Lung (tissue), 12 donors: Measurements from ENCODE around the gene GABRB2. TPM values are rescaled to one million over a fixed set of nuclear protein-coding genes. Genes with fewer than 3 reads are reported as not detected.

ENCODE experiments used
- ATAC-seq: fragments of 200-7000 bp; cut with Tn5 transposase; one replicate; pipeline ENCODE4 v1.9.1; 2020; ENCODE audit warnings: moderate number of reproducible peaks; ENCODE audit not compliant: insufficient read depth, low FRiP score
- DNase-seq, 3 donors: peaks; one replicate each; pipeline ENCODE4 v3.0.0-alpha.2; 2013 to 2017
- H3K27ac ChIP-seq, 2 donors: one replicate each; pipeline ENCODE4 v1.5.1; 2013; ENCODE audit warnings: mild to moderate bottlenecking in 2 of 2, moderate library complexity in 2 of 2, control low read depth in 1 of 2, inconsistent platforms in 1 of 2, low read depth in 1 of 2, low read length in 1 of 2
- H3K27me3 ChIP-seq, 3 donors: one replicate each; pipeline ENCODE4 v1.5.1; 2013; ENCODE audit warnings: low read length in 2 of 3; ENCODE audit not compliant: control insufficient read depth in 3 of 3, insufficient read depth in 3 of 3
- H3K36me3 ChIP-seq, 4 donors: one replicate each; pipeline ENCODE4 v1.5.1; 2013; ENCODE audit warnings: low read length in 4 of 4, mild to moderate bottlenecking in 1 of 4, moderate library complexity in 1 of 4; ENCODE audit not compliant: control insufficient read depth in 4 of 4, insufficient read depth in 4 of 4
- H3K4me1 ChIP-seq, 5 donors: one replicate each; pipeline ENCODE4 v1.5.1; 2013; ENCODE audit warnings: low read length in 5 of 5, mild to moderate bottlenecking in 2 of 5, moderate library complexity in 1 of 5; ENCODE audit not compliant: control insufficient read depth in 5 of 5, insufficient read depth in 5 of 5
- H3K4me3 ChIP-seq: one replicate; pipeline ENCODE4 v1.5.1; 2013; ENCODE audit warnings: mild to moderate bottlenecking, control low read depth, moderate library complexity
- H3K9ac ChIP-seq, 2 donors: one replicate each; pipeline ENCODE4 v1.5.1; 2013; ENCODE audit warnings: low read length in 2 of 2, control low read depth in 1 of 2; ENCODE audit not compliant: insufficient read depth in 1 of 2
- H3K9me3 ChIP-seq, 4 donors: one replicate each; pipeline ENCODE4 v1.5.1; 2013; ENCODE audit warnings: low read length in 3 of 4, mild to moderate bottlenecking in 1 of 4, moderate library complexity in 1 of 4; ENCODE audit not compliant: control insufficient read depth in 4 of 4, insufficient read depth in 3 of 4
- WGBS, 2 donors: extraction: QIAGEN DNeasy Blood & Tissue Kit; methylation state at CpG; one replicate each; pipeline ENCODE4 v1.1.7; 2013; 5-methylcytosine and 5-hydroxymethylcytosine counted together
- polyA plus RNA-seq, 2 donors: library from polyadenylated mRNA; stranded (reverse); fragments of 200-250 nt; gene quantifications; one replicate each; pipeline ENCODE4 v1.2.1, GENCODE V29; 2013
- total RNA-seq, 2 donors: library from RNA; depleted of rRNA in 1 of 2; stranded (reverse); fragments of >200 nt in 1 of 2; gene quantifications; one replicate each; pipeline ENCODE4 v1.2.1, GENCODE V29; 2014 to 2021
- TF ChIP-seq, protein P1 (sequence below): IDR thresholded peaks from 2 replicates; pipeline ENCODE4 v1.5.1; 2012; ENCODE audit warnings: mild to moderate bottlenecking; ENCODE audit errors: control extremely low read depth, extremely low read depth
- donor health status: control.
- donor health status: control.
- donor health status: Bipolar disorder and iron deficiency.
- donor health status: healthy.
- donor health status: DM: yes; HTN: yes; CAD: no.

GABRB2 gene
- total and polyA plus RNA-seq, 4 donors, result 0.28 to 6.8 (median 0.86) TPM

DNA sequence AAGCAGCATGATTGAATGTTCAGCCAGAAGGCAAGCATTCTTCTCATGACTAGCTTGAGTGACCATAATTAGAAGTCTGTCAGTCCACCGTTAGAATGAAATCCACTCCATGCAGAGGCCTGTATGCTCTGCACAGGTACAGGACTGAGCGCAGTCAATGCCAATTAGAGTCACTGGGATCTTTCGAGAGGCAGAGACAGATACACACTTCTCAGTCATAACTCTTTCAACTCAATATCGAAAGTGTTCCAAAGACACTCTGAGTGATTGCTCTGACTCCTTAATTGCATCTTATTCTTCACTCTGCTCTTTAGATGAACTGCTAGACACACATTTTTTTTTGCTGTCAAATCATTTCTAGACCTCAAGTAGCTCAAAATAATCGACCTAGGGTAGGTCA lies 203.6 kb downstream of the GABRB2 start:
- H3K36me3 ChIP-seq, result no peaks in the 10 kb centered on the region
- ATAC-seq, result no peak
- no peaks in the 10 kb centered on the region for H3K9me3 ChIP-seq
- no peak overlapping the region for H3K9ac ChIP-seq
- TF ChIP-seq, protein P1, sequence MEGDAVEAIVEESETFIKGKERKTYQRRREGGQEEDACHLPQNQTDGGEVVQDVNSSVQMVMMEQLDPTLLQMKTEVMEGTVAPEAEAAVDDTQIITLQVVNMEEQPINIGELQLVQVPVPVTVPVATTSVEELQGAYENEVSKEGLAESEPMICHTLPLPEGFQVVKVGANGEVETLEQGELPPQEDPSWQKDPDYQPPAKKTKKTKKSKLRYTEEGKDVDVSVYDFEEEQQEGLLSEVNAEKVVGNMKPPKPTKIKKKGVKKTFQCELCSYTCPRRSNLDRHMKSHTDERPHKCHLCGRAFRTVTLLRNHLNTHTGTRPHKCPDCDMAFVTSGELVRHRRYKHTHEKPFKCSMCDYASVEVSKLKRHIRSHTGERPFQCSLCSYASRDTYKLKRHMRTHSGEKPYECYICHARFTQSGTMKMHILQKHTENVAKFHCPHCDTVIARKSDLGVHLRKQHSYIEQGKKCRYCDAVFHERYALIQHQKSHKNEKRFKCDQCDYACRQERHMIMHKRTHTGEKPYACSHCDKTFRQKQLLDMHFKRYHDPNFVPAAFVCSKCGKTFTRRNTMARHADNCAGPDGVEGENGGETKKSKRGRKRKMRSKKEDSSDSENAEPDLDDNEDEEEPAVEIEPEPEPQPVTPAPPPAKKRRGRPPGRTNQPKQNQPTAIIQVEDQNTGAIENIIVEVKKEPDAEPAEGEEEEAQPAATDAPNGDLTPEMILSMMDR, result no peak
- no peak overlapping the region for H3K27ac ChIP-seq
- no peaks in the 10 kb centered on the region for H3K4me1 ChIP-seq
- 73 to 80% methylated on average over 5 of the region's 5 CpGs for WGBS, 2 donors
- no peak for DNase-seq
- H3K27me3 ChIP-seq, result no peaks in the 10 kb centered on the region
- no peak overlapping the region for H3K4me3 ChIP-seq

DNA sequence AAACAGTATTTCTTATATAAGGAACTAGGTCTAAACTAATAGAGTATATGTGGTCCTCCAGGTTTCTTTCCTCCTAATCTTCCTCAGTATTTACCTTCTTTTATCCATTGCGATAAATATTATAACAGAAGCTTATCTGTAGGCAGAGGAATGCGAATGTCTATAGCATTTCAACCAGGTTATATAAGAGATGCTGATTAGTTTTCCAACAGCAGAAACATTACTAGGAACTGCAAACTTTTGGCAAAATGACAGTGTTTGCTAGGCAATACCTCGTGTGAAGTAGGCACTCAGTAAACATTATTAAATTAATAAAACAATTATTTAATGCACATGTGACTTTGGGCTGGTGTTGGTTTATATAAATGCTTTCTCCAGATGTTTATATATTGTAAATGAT lies 206.5 kb downstream of the GABRB2 start:
- Histone ChIP-seq H3K27ac (no peak overlapping the region), H3K4me1 (no peaks in the 10 kb centered on the region), H3K36me3 (no peaks in the 10 kb centered on the region), H3K9ac (no peak overlapping the region), H3K4me3 (no peak overlapping the region), H3K9me3 (no peaks in the 10 kb centered on the region), H3K27me3 (no peaks in the 10 kb centered on the region)
- TF ChIP-seq, protein P1, result no peak
- DNase-seq (no peak), ATAC-seq (no peak)
- 46 to 71% methylated on average over 3 of the region's 3 CpGs for WGBS, 2 donors

DNA sequence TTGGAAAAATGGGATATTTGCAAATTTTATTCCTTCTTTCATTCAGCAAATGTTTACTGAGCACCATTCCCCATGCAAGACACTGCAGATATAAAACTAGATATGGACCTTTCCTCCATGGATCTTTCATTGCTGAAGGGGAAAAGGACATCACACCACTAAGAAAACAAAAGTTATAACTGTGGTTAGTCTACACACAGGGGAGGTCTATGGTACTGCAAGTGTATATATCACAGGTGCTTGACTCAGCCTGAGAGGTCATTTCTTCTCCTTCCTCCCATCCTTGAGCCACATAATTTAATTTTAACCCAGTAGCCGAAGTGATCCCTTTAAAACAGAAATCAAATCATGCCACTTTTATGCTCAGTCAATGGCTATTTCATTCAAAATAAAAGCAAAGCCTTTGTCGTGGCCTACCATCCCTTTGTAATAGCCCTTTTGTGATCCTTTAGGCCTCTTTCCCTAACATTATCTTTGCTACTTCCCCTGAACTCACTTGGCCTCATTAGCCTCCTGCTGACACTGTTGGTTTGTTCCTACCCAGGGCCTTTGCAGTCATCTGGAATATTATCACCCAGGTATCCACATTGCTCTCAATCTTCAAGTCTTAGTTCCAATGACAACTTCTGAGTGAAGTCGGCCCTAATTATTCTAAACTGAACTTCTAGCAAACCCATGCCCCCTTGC lies 213.2 kb downstream of the GABRB2 start:
- peaks cover 0 to 2% (median 0%) of the 10 kb centered on the region in 4 donors for H3K9me3 ChIP-seq
- H3K4me1 ChIP-seq, result no peaks in the 10 kb centered on the region
- TF ChIP-seq, protein P1, result no peak
- 64 to 78% methylated on average over 3 of the region's 3 CpGs for WGBS, 2 donors
- H3K36me3 ChIP-seq, result no peaks in the 10 kb centered on the region
- no peak overlapping the region for H3K9ac ChIP-seq
- ATAC-seq (no peak), DNase-seq (no peak)
- H3K4me3 ChIP-seq, result no peak overlapping the region
- H3K27ac ChIP-seq, result no peak overlapping the region
- H3K27me3 ChIP-seq, result no peaks in the 10 kb centered on the region

DNA sequence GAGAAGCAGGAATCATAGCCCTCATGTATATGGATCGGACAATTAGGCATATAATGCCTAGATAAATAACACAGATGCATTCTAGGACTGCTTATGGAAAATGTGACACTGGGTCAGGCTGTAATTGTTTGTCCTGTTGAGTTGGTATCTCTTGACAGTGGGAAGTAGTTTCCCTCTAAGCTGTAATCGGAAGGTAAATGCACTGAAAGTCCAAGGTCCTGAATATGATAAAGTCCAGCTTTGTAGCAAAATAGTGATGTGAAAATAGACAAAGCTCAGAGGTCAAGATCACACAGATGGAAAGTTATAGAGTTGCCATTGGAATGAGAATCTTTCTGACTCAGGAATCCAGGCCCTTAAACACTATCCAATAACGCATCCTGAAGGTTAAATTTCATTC lies 214.2 kb downstream of the GABRB2 start:
- Histone ChIP-seq H3K9ac (no peak overlapping the region), H3K27me3 (no peaks in the 10 kb centered on the region), H3K4me1 (no peaks in the 10 kb centered on the region), H3K36me3 (no peaks in the 10 kb centered on the region), H3K27ac (no peak overlapping the region), H3K9me3 (peaks cover 0 to 2% (median 0%) of the 10 kb centered on the region in 4 donors), H3K4me3 (no peak overlapping the region)
- DNase-seq (no peak), ATAC-seq (no peak)
- 90 to 91% methylated on average over 3 of the region's 3 CpGs for WGBS, 2 donors
- TF ChIP-seq, protein P1, result no peak
